NCI-H82 (cell line): ENCODE measurements around the gene ITPK1.
A peak's percentile ranks its signal among the peaks of the same experiment; 100 is the strongest.
"Not testable (repeated sequence)": the region's sequence is repeated elsewhere in the genome, so short reads cannot be mapped to it uniquely, and the experiment has no call there.

Experiments
- DNase-seq: peaks from one replicate; lab custom pipeline; 2025; lab: John Stamatoyannopoulos, UW

Gene ITPK1

DNA sequence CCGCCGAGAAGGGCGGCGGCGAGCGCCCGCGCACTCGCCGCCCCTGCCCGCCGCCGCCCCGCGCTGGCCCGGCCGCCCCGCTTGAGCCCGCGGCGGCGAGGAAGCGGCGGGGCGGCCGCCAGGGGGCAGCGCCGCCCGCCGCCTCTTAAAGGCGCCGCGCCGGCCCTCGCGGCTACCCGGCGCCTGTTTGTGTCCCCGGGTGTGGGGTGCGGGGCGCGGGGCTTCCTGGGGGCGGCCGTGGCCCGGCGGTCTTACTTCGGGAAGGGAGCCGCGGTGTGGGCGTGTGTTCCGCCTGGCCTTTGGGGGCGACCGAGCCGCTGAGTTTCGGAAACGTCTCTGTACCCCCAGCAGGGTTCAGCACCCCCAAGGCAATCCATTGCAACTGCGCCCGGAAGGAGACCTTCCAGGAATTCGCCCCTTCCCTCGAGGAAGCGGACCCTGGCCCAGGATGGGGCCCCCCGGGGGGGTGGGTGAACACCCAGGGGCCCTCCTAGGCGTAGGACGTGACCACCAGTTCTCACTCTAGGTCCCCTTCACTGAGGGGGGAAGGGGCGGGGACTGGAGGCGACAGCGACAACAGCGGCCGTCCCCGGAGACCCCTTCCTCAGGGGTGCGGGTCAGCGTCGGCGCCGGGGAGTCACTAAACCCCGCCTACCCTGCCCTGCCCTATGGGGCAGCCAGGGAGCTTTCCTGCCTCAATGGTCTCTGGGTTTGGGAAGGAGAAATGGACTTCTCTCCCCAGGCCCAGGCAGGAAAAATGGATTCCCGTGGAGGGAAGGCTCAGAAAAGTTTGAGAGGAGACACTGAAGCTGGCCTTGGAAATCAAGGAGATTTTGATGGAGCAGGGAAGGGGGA is at the start of gene ITPK1:
TSS of gene ITPK1 (minus strand) at position 105 of the 855 bp plus-strand sequence. CDS start 762 bp downstream, outside the sequence.
- DNase-seq = peak; percentile 70

DNA sequence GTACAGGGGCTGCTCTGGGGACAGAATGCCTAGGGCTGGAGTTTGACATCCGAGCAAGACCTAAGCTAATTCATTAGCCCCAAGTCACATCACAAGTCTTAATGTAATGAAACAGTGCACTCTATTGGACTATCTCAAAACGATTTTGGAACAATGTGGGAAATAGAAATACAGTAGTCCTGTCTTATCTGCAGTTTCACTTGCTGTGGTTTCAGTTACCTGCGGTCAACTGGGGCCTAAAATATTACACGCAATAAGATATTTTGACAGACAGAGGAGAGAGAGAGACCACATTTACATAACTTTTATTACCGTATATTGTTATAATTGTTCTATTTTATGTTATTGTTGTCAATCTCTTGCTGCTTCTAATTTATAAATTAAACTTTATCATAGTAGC is 47.8 kb upstream of the ITPK1 start:
- no peak for DNase-seq

DNA sequence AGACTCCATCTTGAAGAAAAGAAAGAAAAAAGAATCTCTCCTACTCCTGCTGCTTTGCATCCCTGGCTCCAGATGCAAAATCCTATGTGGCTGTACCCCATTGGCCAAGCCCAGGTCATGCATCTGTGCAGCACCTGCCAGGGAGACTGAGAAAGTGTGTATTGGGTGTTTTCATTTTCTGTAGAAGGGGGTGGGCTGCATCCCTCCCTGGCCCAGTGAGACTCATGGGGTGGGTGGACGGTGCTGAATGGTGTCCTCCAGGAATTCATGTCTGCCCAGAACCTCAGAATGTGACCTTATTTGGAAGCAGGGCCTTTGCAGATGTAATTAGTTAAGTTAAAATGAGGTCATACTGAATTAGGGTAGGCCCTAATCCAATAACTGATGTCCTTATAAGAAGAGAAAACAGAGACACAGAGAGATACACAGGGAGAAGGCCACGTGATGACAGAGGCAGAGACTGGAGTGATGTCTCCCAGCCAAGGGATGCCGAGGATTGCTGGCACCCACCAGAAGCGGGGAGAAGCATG is 45.8 kb upstream of the ITPK1 start:
- DNase-seq = peak; percentile 75

DNA sequence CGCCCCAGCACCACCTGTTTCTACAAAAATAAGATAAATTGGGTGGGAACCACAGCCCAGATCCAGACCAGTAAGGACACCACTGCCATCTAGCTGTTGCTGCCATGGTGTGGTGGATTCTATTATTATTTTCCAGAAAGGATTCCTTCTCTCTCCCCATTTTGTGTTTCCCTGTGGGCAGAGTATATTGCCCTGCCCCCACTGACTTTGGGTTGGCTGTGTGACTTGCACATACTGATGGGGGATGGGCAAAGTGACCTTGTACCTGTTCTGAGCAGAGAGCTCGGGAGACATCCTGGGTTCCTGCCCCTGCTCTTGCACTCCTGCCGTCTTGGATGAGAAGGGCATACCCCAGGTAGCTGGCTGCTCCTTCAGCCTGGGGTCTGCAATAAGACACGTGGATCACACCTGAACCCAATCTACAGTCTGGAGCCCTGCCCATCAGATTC is 44.7 kb upstream of the ITPK1 start:
- DNase-seq = peak; percentile 37

DNA sequence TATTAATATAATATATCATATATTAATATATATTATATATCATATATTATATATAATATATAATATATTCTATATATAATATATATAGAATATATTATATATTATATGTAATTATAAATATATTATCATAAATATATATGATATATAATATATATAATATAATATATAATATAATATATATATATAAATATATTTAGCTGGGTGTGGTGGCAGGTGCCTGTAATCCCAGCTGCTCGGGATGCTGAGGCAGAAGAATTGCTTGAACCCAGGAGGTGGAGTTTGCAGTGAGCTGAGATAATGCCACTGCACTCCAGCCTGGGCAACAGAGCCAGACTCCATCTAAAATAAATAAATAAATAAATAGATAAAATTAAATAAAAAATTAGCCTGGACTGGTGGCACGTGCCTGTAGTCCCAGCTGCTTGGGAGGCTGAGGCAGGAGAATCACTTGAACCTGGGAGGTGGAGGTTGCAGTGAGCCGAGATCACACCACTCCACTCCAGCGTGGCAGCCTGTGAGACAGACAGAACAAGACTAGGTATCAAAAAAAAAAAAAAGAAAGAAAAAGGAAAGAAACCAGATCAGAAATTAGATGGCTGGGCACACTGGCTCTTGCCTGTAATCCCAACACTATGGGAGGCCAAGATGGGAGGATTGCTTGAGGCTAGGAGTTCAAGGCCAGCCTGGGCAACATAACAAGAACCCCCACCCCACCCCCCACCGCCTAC is 44.1 kb upstream of the ITPK1 start:
- not testable (repeated sequence) for DNase-seq

- not testable (repeated sequence) for DNase-seq
Measured at GRCh38 chr14:93158349-93158748, 42.6 kb upstream of the ITPK1 start.

- no peak for DNase-seq
Measured at GRCh38 chr14:93156693-93157369, 41.1 kb upstream of the ITPK1 start.

DNA sequence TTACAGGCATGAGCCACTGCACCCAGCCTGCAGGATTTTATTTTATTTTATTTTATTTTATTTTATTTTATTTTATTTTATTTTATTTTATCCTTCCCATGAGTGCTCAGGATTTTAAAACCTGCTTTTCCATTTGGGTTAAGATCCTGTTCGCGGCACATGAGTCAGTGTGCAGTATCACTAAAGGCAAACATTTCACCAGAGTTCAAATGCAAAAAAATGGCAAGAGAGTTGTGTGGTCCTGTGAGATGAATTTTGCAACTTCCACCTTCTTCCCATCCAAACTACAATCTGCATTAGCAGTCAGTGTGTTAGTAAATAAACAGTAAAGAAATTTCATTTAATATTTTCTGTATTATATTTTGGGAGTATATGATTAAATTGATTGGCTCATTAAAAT is 39.9 kb upstream of the ITPK1 start:
- no peak for DNase-seq

DNA sequence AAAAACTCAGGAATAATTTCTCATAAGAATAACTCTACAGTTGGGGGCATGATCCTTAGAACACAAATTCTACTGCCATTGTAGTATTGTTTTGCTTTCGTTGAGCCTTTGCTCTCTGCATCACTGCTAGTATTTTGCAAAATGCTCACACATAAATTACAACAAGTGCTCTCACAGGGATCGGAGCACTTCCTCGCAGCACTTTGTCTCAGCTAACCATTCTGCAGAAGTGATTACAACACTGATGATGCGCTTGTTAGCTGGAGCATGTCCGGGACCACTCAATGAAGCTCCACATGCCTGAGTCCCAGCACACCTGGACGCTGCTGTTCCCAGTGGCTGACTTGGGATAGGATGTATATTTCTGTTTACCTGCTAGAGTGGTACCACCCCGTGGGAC is 37.4 kb upstream of the ITPK1 start:
- DNase-seq = no peak

GRCh38 chr14:93150227-93151208 is 34.8 kb upstream of the ITPK1 start:
- DNase-seq = no peak

DNA sequence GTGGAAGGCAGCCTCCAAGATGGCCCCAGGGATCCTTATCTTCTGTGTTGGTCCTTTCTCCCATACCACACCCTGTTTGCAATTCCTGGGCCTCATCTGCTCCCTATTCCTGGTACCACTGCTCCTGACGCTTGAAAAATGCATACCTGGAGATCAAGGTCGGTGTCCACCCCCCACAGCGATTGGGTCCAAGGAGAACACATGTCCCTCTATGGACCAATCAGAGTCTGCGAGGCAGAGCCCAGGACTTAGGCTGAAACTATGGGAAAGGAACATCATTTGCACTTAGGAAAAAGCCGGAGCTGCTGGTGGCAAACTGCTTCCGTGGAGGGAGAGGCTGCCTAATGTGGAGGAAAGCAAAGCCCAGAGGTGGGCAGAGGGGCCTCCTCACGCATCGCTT is 33.3 kb upstream of the ITPK1 start:
- DNase-seq = no peak

DNA sequence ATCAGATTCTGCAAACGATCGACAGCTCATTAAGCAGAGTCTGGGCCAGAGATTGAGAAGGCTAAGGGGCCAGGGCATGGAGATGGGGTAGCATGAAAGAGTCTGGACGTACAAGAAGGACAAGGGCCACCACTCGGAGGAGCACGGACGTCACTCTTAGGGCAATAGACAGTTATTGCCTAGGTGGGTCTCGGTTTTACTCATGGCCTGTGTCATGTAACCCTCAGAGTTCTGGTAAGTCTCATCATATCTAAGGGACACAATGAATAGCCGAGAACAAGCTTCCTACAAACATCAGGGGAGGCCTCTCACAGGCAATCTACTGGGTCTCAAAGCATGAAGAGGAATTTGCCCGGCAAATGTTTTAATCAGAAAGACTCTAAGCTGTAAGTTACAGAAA is 30.4 kb upstream of the ITPK1 start:
- no peak for DNase-seq

DNA sequence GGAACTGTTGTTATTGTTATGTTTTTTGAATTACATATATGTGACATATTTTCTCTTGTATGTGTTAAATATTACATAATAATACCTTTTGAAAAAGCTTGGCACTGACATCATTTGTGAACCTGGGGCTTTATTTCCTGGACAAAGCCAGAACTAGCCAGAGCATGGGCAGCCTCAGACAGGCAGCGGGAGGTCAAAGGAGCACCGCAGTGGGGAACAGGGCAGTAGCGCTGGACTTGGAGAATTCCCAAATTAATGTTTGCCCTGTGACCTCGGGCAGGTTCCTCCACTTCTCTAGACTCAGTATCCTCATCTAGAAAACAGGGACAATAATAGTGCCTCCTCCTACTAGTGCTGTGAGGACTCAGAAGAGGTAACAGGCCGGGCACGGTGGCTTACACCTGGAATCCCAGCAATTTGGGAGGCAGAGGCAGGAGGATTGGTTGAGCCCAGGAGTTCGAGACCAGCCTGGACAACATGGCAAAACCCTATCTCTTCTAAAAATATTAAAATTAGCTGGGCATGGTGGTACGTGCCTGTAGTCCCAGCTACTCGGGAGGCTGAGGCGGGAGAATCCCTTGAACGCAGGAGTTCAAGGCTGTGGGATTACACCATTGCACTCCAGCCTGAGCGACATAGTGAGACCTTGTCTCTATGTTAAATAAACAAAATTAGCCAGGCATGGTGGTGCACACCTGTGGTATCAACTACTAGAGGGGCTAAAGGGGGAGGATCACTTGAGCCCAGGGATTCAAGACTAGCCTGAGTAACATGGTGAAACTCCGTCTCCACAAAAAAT is 27.3 kb upstream of the ITPK1 start:
- no peak for DNase-seq

DNA sequence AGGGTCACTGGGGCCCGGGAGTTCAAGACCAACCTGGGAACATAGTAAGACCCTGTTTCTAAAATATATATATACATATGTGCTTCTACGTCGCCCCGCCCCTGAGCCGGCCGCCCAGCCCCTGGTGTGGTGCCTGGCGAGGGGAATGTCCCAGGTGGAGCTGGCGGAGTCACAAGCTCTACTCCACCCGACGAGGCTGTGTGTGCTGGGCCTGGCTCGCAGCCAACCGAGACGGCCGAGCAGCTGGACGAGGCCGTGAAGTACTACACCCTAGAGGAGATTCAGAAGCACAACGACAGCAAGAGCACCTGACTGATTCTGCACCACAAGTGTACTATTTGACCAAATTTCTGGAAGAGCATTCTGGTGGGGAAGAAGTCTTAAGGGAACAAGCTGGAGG is 22.1 kb upstream of the ITPK1 start:
- peak; percentile 67 for DNase-seq

- DNase-seq = not testable (repeated sequence)
Measured at GRCh38 chr14:93136508-93136907, 20.8 kb upstream of the ITPK1 start.

- no peak for DNase-seq
Measured at GRCh38 chr14:93136009-93136408, 20.3 kb upstream of the ITPK1 start.

DNA sequence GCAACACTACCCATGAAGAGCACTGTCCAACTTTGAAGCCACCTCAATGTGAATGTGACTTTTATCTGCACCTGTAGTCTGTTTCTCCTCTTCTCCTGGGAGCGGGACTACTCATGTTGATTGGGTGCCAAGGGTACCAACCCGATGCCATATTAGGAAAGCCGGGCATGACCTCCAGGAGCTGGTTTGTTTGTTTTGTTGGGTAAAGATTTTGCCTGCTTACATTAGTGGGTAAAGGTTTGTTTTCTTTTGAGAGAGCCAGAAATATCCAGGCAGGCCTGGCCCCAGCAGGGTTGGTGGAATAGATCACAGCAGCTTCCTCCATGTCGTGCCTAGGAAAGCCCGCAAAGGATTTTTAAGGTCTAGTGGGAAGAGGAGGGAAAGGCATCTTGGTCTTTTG is 19.7 kb upstream of the ITPK1 start:
- DNase-seq = no peak

DNA sequence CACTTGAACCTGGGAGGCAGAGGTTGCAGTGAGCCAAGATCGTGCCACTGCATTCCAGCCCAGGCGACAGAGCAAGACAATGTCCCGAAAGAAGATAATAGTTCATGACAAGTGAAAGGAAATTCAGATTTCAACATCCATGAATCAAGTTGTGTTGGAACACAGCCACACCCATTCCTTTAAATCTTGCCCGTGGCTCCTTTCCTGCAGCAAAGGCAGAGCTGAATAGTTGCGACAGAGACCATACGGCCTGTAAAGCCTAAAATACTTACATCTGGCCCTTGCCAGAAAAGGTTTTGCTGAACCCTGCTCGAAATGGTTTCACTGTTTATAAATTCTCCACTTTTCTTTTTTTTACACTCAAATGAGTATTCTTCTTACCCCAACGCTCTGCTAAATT is 17.7 kb upstream of the ITPK1 start:
- no peak for DNase-seq

DNA sequence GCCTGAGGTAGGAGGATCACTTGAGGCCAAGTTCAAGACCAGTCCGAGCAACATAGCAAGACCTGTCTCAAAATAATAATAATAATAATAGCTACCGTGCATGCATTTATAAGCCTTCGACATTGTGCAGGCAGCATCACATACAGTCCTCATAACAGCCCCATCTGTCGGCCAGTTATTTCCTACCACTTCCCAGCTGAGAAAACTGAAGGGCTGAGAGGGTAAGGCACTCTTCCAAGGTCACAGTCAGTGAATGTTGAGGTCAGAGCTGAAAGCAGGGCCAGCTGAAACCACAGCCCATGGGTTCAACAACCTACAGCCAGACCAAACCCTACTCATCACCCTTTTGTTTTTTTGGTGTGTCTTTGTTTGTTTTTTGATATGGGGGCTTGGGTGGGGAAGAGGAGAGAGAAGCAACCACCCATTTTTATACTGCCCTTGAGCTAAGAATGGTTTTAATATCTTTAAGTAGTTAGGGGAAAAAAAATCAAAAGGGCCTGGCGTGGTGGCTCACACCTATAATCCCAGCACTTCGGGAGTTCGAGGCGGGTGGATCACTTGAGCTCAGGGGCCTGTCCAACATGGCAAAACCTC is 16.8 kb upstream of the ITPK1 start:
- peak; percentile 63 for DNase-seq

- not testable (repeated sequence) for DNase-seq
Measured at GRCh38 chr14:93131257-93131820, 15.6 kb upstream of the ITPK1 start.
